MM.1S (cell line): ENCODE results near the gene NIPBL.

ENCODE experiments used
- EZH2 ChIP-seq: fragments of 300-600 bp; sonication (generic); optimal IDR thresholded peaks from 2 replicates; pipeline ENCODE3; 2017; ENCODE audit warnings: low read depth, mild to moderate bottlenecking, antibody characterized with exemption, low read length, mixed read lengths
- EZH2phosphoT487 ChIP-seq: fragments of 300-600 bp; sonication (generic); IDR thresholded peaks from 2 replicates; pipeline ENCODE4 v1.6.1; 2018; ENCODE audit warnings: antibody characterized with exemption, low read length

DNA sequence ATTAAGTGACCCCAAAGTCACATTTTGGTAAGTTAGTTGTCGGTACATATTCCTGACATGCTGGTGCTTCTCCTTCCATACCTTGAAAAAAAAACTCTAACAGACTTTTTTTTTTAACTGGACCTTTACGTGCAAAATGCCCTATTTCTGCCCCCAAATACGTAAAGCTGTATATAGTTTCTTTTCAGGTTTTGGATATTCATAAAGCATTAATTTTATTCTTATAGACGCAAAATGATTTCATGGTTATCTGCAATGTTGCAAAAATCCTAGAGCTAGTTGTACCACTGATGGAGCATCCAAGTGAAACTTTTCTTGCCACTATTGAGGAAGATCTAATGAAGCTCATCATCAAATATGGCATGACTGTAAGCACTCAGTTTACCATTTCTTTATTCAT, 167.6 kb downstream of the NIPBL start:
- no peak for TF ChIP-seq EZH2phosphoT487
- TF ChIP-seq EZH2, result no peak
